DND-41 (cell line): ENCODE results near the gene RNF220.

Experiments used
- EZH2 ChIP-seq: IDR thresholded peaks from 3 replicates; pipeline ENCODE4 v1.6.1; 2012; ENCODE audit warnings: borderline replicate concordance, low read depth, mild to moderate bottlenecking, moderate library complexity, low read length, inconsistent platforms; ENCODE audit not compliant: severe bottlenecking
- TF ChIP-seq, protein P1 (sequence below): IDR thresholded peaks from 2 replicates; pipeline ENCODE4 v1.5.1; 2012; ENCODE audit warnings: borderline replicate concordance, low read length, moderate library complexity, mild to moderate bottlenecking; ENCODE audit not compliant: poor library complexity, severe bottlenecking; ENCODE audit errors: extremely low read depth

DNA sequence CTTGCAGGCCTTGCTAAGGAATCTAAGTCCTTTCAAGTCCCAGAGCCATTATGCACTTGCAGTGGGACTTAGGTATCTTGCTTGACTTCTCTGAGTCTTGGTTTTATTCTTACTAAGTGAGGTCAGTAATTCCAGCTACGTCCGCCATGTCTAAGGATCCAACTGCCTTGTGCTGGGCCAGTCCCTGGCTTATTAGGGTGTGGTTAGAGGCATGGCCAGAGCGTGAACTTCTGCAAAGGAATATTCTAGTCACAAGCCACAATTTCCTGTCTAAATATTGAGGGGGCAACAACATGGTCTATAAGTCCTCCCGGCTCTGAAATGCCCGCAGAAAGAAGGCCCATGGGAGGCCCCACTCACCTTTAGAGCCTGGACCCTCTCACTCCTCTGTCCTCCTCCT is 186.3 kb downstream of the RNF220 start:
- no peak for TF ChIP-seq EZH2
- TF ChIP-seq, protein P1, sequence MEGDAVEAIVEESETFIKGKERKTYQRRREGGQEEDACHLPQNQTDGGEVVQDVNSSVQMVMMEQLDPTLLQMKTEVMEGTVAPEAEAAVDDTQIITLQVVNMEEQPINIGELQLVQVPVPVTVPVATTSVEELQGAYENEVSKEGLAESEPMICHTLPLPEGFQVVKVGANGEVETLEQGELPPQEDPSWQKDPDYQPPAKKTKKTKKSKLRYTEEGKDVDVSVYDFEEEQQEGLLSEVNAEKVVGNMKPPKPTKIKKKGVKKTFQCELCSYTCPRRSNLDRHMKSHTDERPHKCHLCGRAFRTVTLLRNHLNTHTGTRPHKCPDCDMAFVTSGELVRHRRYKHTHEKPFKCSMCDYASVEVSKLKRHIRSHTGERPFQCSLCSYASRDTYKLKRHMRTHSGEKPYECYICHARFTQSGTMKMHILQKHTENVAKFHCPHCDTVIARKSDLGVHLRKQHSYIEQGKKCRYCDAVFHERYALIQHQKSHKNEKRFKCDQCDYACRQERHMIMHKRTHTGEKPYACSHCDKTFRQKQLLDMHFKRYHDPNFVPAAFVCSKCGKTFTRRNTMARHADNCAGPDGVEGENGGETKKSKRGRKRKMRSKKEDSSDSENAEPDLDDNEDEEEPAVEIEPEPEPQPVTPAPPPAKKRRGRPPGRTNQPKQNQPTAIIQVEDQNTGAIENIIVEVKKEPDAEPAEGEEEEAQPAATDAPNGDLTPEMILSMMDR, result no peak
